ENCODE results near the gene MEIOB.
"Not testable (repeated sequence)": the region's sequence is repeated elsewhere in the genome, so short reads cannot be mapped to it uniquely, and the experiment has no call there.

The MEIOB gene

GRCh38 chr16:1907226-1907860, 35.4 kb upstream of the MEIOB start:
- no peak for DNase-seq (ENCODE audit: low read depth in 2 of 2, low spot score in 1 of 2)

GRCh38 chr16:1906846-1907165, 34.8 kb upstream of the MEIOB start:
- no peak for DNase-seq (ENCODE audit: low read depth in 2 of 2, low spot score in 1 of 2)

DNA sequence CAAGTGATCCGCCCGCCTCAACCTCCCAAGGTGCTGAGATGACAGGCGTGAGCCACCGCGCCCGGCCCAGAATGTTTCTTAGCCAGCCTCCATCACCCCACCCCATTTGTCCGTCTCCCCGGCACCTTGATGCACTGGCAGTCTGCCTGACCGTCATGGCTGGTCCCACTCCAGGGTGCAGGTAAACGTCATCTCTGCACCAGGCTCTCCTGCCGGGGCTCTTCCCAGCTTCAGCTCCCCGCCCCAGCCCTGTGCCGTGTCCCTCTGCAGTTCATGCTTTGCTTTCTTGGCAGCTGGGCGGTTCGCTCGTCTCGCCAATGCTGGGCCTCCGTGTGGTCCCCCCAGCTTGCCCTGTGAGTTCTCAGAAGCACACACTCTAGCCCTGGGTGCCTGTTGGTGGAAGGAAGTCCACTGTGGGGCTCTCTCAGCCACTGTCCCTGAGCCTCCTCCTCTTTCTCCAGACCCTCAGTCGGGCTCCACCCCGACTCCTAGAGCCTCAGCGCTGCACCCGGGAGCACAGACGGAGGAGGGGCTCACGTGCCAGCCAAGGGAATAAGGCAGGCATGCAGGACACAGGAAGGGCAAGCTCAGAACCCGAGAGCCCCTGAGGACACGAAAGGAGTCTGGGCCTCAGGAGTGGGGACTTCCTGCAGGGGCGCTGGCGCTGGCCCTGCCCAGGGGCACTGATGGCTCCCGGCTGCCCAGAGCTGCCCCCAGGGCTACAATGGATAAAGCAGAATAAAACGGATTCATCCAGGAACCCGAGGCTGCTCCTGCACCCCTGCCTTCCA, 34.3 kb upstream of the MEIOB start:
- DNase-seq (ENCODE audit: low read depth in 2 of 2, low spot score in 1 of 2), result no peak

DNA sequence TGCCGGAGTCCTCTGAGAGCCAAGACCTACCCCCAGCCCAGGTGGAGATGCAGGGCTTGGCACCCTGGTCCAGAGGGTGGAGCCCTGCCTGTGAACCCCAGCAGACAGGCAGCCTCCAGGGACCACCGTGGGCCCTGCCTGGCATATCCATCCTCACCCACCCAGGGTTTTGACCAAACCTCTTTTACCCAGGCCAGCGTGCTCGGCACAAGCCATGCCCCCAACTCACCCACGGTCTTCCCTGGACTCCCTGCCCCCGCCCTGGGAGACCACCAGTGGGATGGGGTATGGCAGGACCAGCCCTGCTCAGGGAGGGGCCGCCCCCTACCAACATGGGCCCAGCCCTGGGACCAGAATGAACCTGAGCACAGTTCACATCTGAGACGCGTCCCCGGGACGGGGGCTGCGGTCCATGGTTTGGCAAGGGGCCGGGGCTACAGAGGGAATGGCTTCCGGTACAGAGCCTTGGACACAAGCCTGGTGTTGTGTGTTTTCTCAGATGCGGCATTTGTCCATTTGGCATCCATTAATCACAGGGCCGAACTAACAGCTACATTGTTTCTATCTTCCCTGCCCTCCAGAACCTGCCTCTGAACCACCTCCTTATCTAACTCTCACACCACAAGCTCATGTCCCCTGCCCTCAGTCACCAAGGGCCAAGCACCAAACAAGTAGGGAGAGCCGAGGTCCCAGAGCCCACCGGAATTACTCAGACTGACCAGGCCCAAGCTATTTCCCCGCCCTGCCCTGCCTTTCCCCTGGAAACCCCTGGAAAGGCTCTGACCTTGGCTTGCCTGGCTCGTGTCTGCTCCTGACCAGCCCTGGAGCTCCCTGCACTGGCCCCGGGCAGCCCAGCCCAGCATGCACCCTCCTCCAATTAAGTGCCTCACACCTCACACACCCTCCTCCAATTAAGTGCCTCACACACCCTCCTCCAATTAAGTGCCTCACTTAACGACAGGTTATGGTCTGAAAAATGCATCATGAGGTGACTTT, 32.2 kb upstream of the MEIOB start:
- no peak for DNase-seq (ENCODE audit: low read depth in 2 of 2, low spot score in 1 of 2)

- no peak for DNase-seq (ENCODE audit: low read depth in 2 of 2, low spot score in 1 of 2)
These were observed 31.2 kb upstream of the MEIOB start for GRCh38 chr16:1903220-1903574.

- no peak for DNase-seq (ENCODE audit: low read depth in 2 of 2, low spot score in 1 of 2)
These were observed 30.7 kb upstream of the MEIOB start for GRCh38 chr16:1902547-1903219.

DNA sequence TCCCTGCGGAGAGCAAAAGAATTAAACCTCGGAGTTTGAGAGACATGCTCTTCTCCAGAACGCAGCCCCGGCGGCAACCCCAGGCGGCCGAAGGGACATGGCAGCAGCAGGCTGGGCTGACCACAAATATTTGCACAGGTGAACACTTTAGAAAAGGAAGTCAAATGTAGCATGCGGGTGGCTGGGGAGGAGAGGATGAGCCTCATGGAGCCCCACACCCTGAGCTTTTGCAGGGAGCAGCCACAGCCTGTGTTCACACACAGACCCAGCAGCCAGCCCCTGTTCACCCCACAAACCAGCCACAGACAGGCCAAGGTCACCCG, 28.4 kb upstream of the MEIOB start:
- no peak for DNase-seq (ENCODE audit: low read depth in 2 of 2, low spot score in 1 of 2)

- DNase-seq (ENCODE audit: low read depth in 2 of 2, low spot score in 1 of 2), result no peak
These were observed 27.9 kb upstream of the MEIOB start for GRCh38 chr16:1899641-1900451.

DNA sequence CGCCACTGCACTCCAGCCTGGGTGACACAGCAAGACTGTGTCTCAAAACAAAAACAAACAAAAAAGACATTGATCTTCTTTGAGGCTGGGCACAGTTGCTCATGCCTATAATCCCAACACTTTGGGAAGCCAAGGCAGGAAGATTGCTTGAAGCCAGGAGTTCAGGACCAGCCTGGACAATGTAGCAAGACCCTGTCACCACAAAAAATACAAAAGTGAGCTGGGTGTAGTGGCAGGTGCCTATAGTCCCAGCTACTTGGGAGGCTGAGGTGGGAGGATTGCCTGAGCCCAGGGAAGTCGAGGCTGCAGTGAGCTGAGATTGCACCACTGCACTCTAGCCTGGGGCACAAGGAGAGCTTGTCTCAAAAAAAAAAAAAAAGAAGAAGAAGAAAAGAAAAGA, 25.7 kb upstream of the MEIOB start:
- DNase-seq (ENCODE audit: low read depth in 2 of 2, low spot score in 1 of 2), result not testable (repeated sequence)

- no peak for DNase-seq (ENCODE audit: low read depth in 2 of 2, low spot score in 1 of 2)
These were observed 24.1 kb upstream of the MEIOB start for GRCh38 chr16:1895949-1896675.

DNA sequence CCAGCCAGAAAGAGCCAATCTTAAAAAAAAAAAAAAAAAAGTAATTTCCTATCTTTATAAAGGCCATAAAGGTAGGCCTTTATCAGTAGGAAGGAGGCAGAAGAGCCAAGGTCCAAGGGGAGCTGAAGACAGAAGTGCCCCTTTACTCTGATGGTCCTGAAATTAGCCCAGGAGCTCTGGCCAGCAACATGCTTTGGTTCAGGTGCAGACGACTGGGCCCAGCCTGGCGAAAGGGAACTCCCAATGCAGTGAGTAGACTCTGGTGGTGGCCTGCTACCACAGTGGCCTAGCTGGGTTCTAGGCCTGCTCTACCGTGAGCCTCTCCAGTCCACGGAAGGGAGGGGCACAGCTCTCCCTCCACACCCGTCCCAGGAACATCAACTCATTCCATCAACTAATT, 23.1 kb upstream of the MEIOB start:
- DNase-seq (ENCODE audit: low read depth in 2 of 2, low spot score in 1 of 2), result no peak

DNA sequence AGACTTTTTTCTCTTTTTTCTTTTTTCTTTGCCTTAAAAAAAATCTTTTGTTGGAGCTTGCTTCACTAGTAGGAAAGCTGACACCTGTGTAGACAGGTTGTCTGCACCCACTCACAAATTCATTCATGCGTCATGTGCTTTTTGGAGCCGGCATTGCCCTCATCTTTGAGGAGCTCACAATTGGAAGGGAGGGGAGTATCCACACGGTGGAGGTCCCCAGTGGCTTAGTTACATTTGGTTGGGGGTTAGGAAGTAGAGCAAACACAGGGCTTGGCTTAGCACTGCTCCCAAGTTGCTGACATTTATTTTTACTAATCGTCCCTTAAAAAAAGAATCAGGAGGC, 18.7 kb upstream of the MEIOB start:
- DNase-seq (ENCODE audit: low read depth in 2 of 2, low spot score in 1 of 2), result no peak

DNA sequence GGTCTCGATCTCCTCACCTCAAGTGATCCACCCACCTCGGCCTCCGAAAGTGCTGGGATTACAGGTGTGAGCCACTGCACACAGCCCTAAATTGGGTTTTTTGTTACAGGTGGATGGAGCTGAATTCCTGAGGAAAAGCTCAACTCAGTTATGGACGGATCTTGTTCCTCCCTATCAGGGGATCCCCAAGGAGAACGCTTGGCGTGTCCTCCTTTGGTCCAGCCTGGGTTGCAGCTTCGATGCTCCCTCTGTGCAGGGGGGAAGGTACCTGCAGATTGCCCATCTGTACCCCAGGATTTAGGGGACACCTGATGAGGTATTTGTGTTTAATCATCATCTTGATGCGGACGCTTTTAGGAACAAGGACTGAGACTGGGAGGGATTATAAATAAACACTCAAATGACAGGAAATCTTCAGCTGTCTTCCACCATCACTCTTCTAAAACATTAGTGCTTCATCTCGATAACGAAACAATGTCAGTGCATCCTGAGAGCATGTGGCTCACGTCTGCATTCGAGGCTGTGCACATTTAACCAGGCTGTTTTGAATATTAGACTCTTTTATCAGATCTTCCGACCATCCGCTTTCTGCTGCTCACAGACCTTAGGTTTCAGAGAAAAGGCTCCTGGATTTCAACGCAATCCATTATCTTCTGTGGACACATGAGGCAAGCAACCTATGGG, 18.2 kb upstream of the MEIOB start:
- DNase-seq (ENCODE audit: low read depth in 2 of 2, low spot score in 1 of 2), result no peak

- no peak for DNase-seq (ENCODE audit: low read depth in 2 of 2, low spot score in 1 of 2)
These were observed 15.9 kb upstream of the MEIOB start for GRCh38 chr16:1887711-1888354.

- DNase-seq (ENCODE audit: low read depth in 2 of 2, low spot score in 1 of 2), result no peak
These were observed 12.9 kb upstream of the MEIOB start for GRCh38 chr16:1884889-1885288.

DNA sequence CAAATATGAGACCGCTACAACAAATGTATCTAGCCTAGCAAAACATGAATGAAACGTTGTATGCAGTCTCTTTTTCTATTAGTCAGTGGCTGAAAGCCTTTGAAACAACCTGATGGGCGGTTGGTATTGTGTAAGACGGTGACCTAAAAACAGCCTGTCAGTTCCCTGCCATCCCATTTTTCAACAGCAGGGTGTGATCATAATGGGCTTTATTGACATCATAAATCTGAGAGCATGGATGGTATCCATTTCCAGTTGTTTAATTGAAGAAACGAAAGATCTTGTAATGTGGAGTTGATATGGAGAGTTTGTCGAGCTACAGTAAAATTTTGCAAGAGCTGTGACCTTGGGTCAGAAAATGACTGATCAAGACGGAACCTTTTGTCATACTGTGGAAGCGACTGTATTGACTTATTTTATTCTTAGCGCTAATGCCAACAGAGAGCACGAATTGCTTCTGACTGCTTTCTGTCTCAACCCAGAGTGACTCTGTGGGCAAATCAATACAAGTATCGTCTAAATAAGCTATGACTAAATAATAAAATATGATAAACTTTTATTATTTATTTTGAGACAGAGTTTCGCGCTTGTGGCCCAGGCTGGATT, 12.3 kb upstream of the MEIOB start:
- DNase-seq (ENCODE audit: low read depth in 2 of 2, low spot score in 1 of 2), result no peak

- DNase-seq (ENCODE audit: low read depth in 2 of 2, low spot score in 1 of 2), result not testable (repeated sequence)
These were observed 9.2 kb upstream of the MEIOB start for GRCh38 chr16:1881172-1881571.

DNA sequence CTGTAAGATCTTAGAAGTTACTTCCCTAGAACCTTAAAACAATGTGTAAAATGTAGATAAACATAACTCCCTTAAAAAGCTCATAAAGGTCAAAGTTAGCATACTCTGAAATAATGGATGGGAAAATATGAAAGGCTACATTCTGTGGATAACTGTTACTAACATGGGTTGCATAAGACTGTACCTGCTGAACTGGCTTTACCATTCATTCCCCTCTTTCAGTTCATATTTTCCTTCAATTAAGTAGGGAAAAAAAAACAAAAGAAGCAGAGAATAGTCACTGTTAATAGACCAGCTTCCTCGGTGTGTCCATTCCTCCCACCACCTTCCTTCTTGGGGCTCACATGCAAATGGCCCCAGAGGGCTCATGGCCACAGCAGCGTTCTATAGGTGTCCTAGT, 7.5 kb upstream of the MEIOB start:
- DNase-seq (ENCODE audit: low read depth in 2 of 2, low spot score in 1 of 2), result no peak

- DNase-seq (ENCODE audit: low read depth in 2 of 2, low spot score in 1 of 2), result no peak
These were observed 6.3 kb upstream of the MEIOB start for GRCh38 chr16:1878256-1878655.

Data from stimulated activated CD8-positive, alpha-beta memory T cell treated with anti-CD3 and anti-CD28 coated beads, Interleukin-4, amount 100 ng/mL, for 1 hour (primary cell).